Uterus (tissue), 4 donors: ENCODE measurements around the gene ANKS4B. TPM values are rescaled to one million over a fixed set of nuclear protein-coding genes. Genes with fewer than 3 reads are reported as not detected.
"Not testable (repeated sequence)": the region's sequence is repeated elsewhere in the genome, so short reads cannot be mapped to it uniquely, and the experiment has no call there.

Experiments
- DNase-seq, 2 donors: peaks; one replicate each; pipeline ENCODE4 v3.0.0-alpha.2; 2019 to 2020
- H3K27ac ChIP-seq, 2 donors: fragments of 200-600 bp; sonication (generic); 1 replicate in 1 of 2; 2 replicates in 1 of 2; pipeline ENCODE4 v1.5.1; 2016 to 2018
- H3K27me3 ChIP-seq, 2 donors: fragments of 200-600 bp; sonication (generic); one replicate each; pipeline ENCODE4 v1.5.1; 2018 to 2019; ENCODE audit warnings: control low read depth in 1 of 2
- H3K36me3 ChIP-seq, 2 donors: fragments of 200-600 bp; sonication (generic); one replicate each; pipeline ENCODE4 v1.5.1; 2019; ENCODE audit warnings: control low read depth in 1 of 2
- H3K4me1 ChIP-seq, 2 donors: fragments of 200-600 bp; sonication (generic); one replicate each; pipeline ENCODE4 v1.5.1; 2018 to 2019; ENCODE audit warnings: control low read depth in 1 of 2
- H3K4me3 ChIP-seq, 2 donors: fragments of 200-600 bp; sonication (generic); 1 replicate in 1 of 2; 2 replicates in 1 of 2; pipeline ENCODE4 v1.5.1; 2018 to 2019; ENCODE audit warnings: mild to moderate bottlenecking in 1 of 2
- H3K9me3 ChIP-seq, 2 donors: fragments of 200-600 bp; sonication (generic); one replicate each; pipeline ENCODE4 v1.5.1; 2019; ENCODE audit warnings: control low read depth in 1 of 2
- CTCF ChIP-seq, 4 experiments: fragments of 200-600 bp in 2 of 4; fragments of 450-650 bp in 2 of 4; sonication (generic) in 2 of 4; IDR thresholded peaks; one replicate each; pipeline ENCODE4 v1.5.1; 2016 to 2019; ENCODE audit warnings: antibody characterized with exemption in 4 of 4, mild to moderate bottlenecking in 2 of 4, moderate library complexity in 1 of 4
- POLR2A ChIP-seq, 2 donors: fragments of 450-650 bp; IDR thresholded peaks; one replicate each; pipeline ENCODE4 v1.6.1; 2016; ENCODE audit warnings: antibody characterized with exemption in 2 of 2, mild to moderate bottlenecking in 1 of 2, moderate library complexity in 1 of 2
- intact Hi-C: fragments of 100-400 bp; cut with DNase I; formaldehyde crosslinking; loops from one replicate; pipeline ENCODE4 v1.15.1; 2023; ENCODE audit warnings: low total_unique reads
- total RNA-seq, 4 donors: library from RNA; depleted of rRNA in 3 of 4; stranded (reverse); fragments of >200 nt in 3 of 4; gene quantifications; one replicate each; pipeline versions ENCODE4 v1.1.0 to v1.2.4, GENCODE V29; 2014 to 2023
- donor health status: DM: yes; HTN: yes; CAD: no.

The ANKS4B gene
- total RNA-seq, 4 donors from 2014 or later: not detected

GRCh38 chr16:21239646-21240045 is 6.1 kb downstream of the ANKS4B start:
- no peak overlapping the region for H3K27ac ChIP-seq
- no peaks in the 10 kb centered on the region for H3K9me3 ChIP-seq
- no peaks in the 10 kb centered on the region for H3K36me3 ChIP-seq
- no peaks in the 10 kb centered on the region for H3K4me1 ChIP-seq
- TF ChIP-seq CTCF (IDR thresholded peaks at IDR 0.05): no peak
- DNase-seq: no peak
- H3K4me3 ChIP-seq: no peak overlapping the region
- no peaks in the 10 kb centered on the region for H3K27me3 ChIP-seq
- intact Hi-C loops: no loop called here

GRCh38 chr16:21242756-21243155 is 9.3 kb downstream of the ANKS4B start:
- Histone ChIP-seq H3K27me3 (no peaks in the 10 kb centered on the region), H3K27ac (no peak overlapping the region), H3K36me3 (no peaks in the 10 kb centered on the region), H3K9me3 (no peaks in the 10 kb centered on the region), H3K4me1 (no peaks in the 10 kb centered on the region), H3K4me3 (no peak overlapping the region)
- no peak for DNase-seq
- intact Hi-C loops: no loop called here
- TF ChIP-seq POLR2A (IDR thresholded peaks at IDR 0.05) (no peak), CTCF (IDR thresholded peaks at IDR 0.05) (no peak)

- no peaks in the 10 kb centered on the region for H3K4me1 ChIP-seq
- intact Hi-C loops: no loop called here
Observed at GRCh38 chr16:21244518-21245215, 11.2 kb downstream of the ANKS4B start.

GRCh38 chr16:21248179-21248578 is 14.7 kb downstream of the ANKS4B start:
- H3K9me3 ChIP-seq, H3K36me3 ChIP-seq, H3K4me1 ChIP-seq, H3K27me3 ChIP-seq, DNase-seq, H3K27ac ChIP-seq, intact Hi-C loops, H3K4me3 ChIP-seq: not testable (repeated sequence)

More at GRCh38 chr16:21244518-21245215, 11.2 kb downstream of the ANKS4B start:
- no peak for DNase-seq
- no peak for TF ChIP-seq CTCF (IDR thresholded peaks at IDR 0.05)
- TF ChIP-seq POLR2A (IDR thresholded peaks at IDR 0.05): no peak
- Histone ChIP-seq H3K4me3 (no peak overlapping the region), H3K27ac (no peak overlapping the region), H3K9me3 (no peaks in the 10 kb centered on the region), H3K27me3 (no peaks in the 10 kb centered on the region), H3K36me3 (no peaks in the 10 kb centered on the region)

GRCh38 chr16:21250072-21250923 is 16.8 kb downstream of the ANKS4B start:
- H3K4me3 ChIP-seq: no peak overlapping the region
- no peaks in the 10 kb centered on the region for H3K36me3 ChIP-seq
- H3K27ac ChIP-seq: no peak overlapping the region
- H3K27me3 ChIP-seq: no peaks in the 10 kb centered on the region
- DNase-seq: no peak
- no peaks in the 10 kb centered on the region for H3K9me3 ChIP-seq
- intact Hi-C loops: no loop called here
- no peaks in the 10 kb centered on the region for H3K4me1 ChIP-seq
- TF ChIP-seq CTCF (IDR thresholded peaks at IDR 0.05) (no peak), POLR2A (IDR thresholded peaks at IDR 0.05) (no peak)
